ENCODE results near the gene UGT1A1. TPM values are rescaled to one million over a fixed set of nuclear protein-coding genes. Genes with fewer than 3 reads are reported as not detected.

UGT1A1 gene
- total and polyA plus RNA-seq, 2 of the 13 experiments (the other 11 are each of a cell fraction or from before 2014, with no cell fraction given): 0.69 to 0.75 TPM

- no peak for TF ChIP-seq CEBPZ (IDR thresholded peaks at IDR 0.05; ENCODE audit: low read length)
- no peak for TF ChIP-seq ZSCAN9 (CRISPR knock-in tag; IDR thresholded peaks at IDR 0.05; ENCODE audit: borderline replicate concordance)
- no peak for TF ChIP-seq SKI (IDR thresholded peaks at IDR 0.05; ENCODE audit: partially characterized antibody)
Measured at GRCh38 chr2:233822101-233822771, 62.2 kb downstream of the UGT1A1 start (continued).

Other genes starting within 250 kb of the UGT1A1 start
- 41.0 and 57.2 TPM in 2 replicates for gene USP40, start 193.5 kb upstream of the UGT1A1 start, total RNA-seq (2016; rRNA removed; fragmentation: Illumina TruSeq; extraction: Trizol)
- gene USP40, start 193.5 kb upstream of the UGT1A1 start, polyA plus RNA-seq (2011; rRNA removed): 40.2 and 46.3 TPM in 2 replicates
- gene UGT1A8, start 142.6 kb upstream of the UGT1A1 start, total RNA-seq (2016; rRNA removed; fragmentation: Illumina TruSeq; extraction: Trizol): not detected in 2 replicates
- not detected in 2 replicates for gene UGT1A8, start 142.6 kb upstream of the UGT1A1 start, polyA plus RNA-seq (2011; rRNA removed)
- 0.10 TPM in 1 of 2 replicates, not detected in the other for gene UGT1A10, start 123.8 kb upstream of the UGT1A1 start, total RNA-seq (2016; rRNA removed; fragmentation: Illumina TruSeq; extraction: Trizol)
- 0.07 TPM in 1 of 2 replicates, not detected in the other for gene UGT1A10, start 123.8 kb upstream of the UGT1A1 start, polyA plus RNA-seq (2011; rRNA removed)
- not detected in 2 replicates for gene UGT1A9, start 88.4 kb upstream of the UGT1A1 start, total RNA-seq (2016; rRNA removed; fragmentation: Illumina TruSeq; extraction: Trizol)
- gene UGT1A9, start 88.4 kb upstream of the UGT1A1 start, polyA plus RNA-seq (2011; rRNA removed): 0.07 TPM in 1 of 2 replicates, not detected in the other
- not detected in 2 replicates for gene UGT1A7, start 78.4 kb upstream of the UGT1A1 start, total RNA-seq (2016; rRNA removed; fragmentation: Illumina TruSeq; extraction: Trizol)
- gene UGT1A7, start 78.4 kb upstream of the UGT1A1 start, polyA plus RNA-seq (2011; rRNA removed): not detected in 2 replicates
- gene UGT1A6, start 67.4 kb upstream of the UGT1A1 start, total RNA-seq (2016; rRNA removed; fragmentation: Illumina TruSeq; extraction: Trizol): not detected in 2 replicates
- 0.25 and 0.35 TPM in 2 replicates for gene UGT1A6, start 67.4 kb upstream of the UGT1A1 start, polyA plus RNA-seq (2011; rRNA removed)
- not detected in 2 replicates for gene UGT1A5, start 47.4 kb upstream of the UGT1A1 start, total RNA-seq (2016; rRNA removed; fragmentation: Illumina TruSeq; extraction: Trizol)
- gene UGT1A5, start 47.4 kb upstream of the UGT1A1 start, polyA plus RNA-seq (2011; rRNA removed): not detected in 2 replicates
- gene UGT1A4, start 41.5 kb upstream of the UGT1A1 start, total RNA-seq (2016; rRNA removed; fragmentation: Illumina TruSeq; extraction: Trizol): not detected in 2 replicates
- gene UGT1A4, start 41.5 kb upstream of the UGT1A1 start, polyA plus RNA-seq (2011; rRNA removed): not detected in 2 replicates
- 0.11 TPM in 1 of 2 replicates, not detected in the other for gene UGT1A3, start 31.2 kb upstream of the UGT1A1 start, total RNA-seq (2016; rRNA removed; fragmentation: Illumina TruSeq; extraction: Trizol)
- 0.39 TPM in 1 of 2 replicates, not detected in the other for gene UGT1A3, start 31.2 kb upstream of the UGT1A1 start, polyA plus RNA-seq (2011; rRNA removed)
- gene MROH2A, start 18.1 kb downstream of the UGT1A1 start, total RNA-seq (2016; rRNA removed; fragmentation: Illumina TruSeq; extraction: Trizol): 0.04 TPM in 1 of 2 replicates, not detected in the other
- 0.03 and 0.07 TPM in 2 replicates for gene MROH2A, start 18.1 kb downstream of the UGT1A1 start, polyA plus RNA-seq (2011; rRNA removed)
- gene HJURP, start 94.3 kb downstream of the UGT1A1 start, total RNA-seq (2016; rRNA removed; fragmentation: Illumina TruSeq; extraction: Trizol): 36.3 and 45.9 TPM in 2 replicates
- gene HJURP, start 94.3 kb downstream of the UGT1A1 start, polyA plus RNA-seq (2011; rRNA removed): 26.0 and 43.9 TPM in 2 replicates
- not detected in 2 replicates for gene TRPM8, start 157.1 kb downstream of the UGT1A1 start, total RNA-seq (2016; rRNA removed; fragmentation: Illumina TruSeq; extraction: Trizol)
- gene TRPM8, start 157.1 kb downstream of the UGT1A1 start, polyA plus RNA-seq (2011; rRNA removed): 0.08 and 0.12 TPM in 2 replicates